HG02798 (cell line): Measurements from ENCODE around the gene ZNF200.

Experiments used
- ATAC-seq: cut with Tn5 transposase; IDR thresholded peaks from one replicate; pipeline ENCODE4 v1.9.1; 2021; ENCODE audit warnings: mild to moderate bottlenecking; ENCODE audit not compliant: unreplicated experiment, poor library complexity

ZNF200 gene

DNA sequence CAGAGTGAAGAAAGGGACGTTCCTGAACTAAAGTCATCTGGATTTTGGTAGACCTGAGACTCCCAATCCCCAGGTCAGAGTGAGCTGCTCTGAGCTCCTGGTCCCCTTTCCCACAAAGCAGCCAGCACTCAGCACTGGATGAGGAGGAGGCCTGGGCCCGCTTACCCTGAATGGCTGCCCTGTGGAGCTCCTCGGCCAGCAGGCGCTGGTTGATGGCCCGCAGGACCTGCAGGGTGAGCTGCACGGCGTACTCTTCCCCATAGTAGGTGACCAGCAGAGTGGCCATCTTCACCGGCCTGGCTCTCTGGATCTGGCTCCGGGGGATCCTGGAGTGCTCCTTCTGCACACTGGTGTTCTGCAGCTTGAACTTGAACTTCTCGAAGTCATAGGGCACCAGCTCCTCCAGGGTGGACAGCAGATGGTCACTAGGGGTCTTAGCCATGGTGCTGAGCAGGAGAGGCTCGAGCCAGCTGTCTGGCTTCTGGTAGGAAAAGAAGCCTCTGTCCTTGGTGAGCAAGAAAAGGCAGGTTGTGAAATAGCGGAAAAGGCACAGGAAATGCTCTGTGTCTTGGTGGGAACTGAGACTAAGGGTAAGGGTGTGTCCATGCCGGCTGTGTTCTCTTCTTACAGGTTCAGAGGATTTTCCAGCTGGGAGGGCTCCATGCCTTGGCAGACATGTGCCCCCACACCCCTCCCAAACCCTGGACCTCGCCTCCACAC lies 21.3 kb upstream of the ZNF200 start, which contains the start of gene MEFV:
TSS of gene MEFV (minus strand) at position 488 of the 720 bp plus-strand sequence. CDS start at position 442, 46 bp downstream.
- no peak for ATAC-seq

DNA sequence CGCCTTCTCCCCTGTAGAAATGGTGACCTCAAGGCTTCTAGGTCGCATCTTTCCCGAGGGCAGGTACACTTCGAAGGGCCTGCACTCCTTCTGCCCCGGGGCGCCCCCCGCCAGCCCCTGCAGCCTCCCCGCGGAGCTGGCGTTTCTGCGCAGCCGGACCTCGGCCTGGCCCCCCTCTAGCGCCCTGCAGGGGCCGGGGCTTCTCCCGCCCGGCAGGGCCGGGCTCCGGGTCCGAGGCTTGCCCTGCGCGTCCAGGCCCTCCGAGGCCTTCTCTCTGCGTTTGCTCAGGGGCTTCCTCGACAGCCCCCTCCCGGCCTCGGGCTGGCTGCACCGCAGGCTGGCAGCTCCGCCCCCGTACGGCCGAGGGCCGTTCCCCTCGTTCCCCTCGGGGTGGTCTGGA lies 19.4 kb upstream of the ZNF200 start:
- no peak for ATAC-seq

DNA sequence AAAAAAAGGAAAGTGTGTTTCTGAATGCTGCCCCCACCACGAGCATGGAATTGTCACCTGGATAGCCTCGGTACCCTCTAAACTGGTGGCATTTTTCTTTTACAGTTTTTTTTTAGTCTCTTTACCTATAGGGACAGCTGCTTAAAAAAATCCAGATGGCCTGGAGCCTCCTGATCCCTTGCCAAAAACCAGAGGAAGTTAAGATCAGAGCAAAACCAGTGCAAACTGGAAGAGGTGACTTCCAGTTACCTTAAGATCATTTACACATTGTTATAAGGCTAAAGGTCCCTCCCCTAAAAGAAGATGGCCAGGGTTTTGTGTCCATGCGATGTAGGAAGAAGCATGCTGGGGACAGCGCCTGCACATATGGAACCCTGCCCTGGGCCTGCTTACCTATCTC lies 18.0 kb upstream of the ZNF200 start:
- no peak for ATAC-seq

DNA sequence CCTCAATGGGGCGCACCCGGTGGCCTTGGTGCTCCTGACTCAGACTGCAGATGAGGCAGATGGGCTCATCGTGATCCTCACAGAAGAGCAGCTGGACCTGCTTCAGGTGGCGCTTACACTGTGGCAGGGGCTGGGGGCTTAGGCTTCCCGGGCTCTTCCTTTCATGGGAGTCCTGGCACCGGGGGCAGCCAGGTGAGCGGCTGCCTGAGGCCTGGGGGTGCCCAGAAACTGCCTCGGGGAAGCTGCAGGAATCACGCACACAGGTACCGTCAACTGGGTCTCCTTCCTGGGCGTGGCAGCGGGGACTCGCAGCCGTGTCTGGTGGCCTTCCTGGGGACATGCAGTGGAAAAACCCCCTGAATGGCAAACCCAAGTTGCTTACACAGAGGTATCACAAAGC lies 14.5 kb upstream of the ZNF200 start:
- no peak for ATAC-seq

DNA sequence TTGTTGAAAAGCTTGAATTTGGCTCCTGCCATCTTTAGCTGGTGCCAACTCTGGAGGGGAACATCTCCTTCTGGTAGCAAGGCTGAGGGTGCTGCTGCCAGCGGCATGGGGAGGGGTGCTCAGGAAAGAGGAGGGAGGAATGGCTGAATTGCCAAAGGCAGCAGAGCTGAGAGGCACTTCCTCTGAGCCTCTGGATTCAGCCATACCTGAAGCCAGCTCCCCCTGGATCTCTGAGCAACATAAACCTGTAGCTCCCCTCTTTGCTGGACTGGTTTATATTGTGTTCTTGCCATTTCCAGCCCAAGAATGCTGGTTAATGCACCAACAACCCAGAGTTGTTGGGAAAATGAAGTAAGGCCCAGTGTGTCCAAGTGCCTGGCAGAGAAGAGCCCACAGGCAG lies 14.1 kb upstream of the ZNF200 start:
- no peak for ATAC-seq

DNA sequence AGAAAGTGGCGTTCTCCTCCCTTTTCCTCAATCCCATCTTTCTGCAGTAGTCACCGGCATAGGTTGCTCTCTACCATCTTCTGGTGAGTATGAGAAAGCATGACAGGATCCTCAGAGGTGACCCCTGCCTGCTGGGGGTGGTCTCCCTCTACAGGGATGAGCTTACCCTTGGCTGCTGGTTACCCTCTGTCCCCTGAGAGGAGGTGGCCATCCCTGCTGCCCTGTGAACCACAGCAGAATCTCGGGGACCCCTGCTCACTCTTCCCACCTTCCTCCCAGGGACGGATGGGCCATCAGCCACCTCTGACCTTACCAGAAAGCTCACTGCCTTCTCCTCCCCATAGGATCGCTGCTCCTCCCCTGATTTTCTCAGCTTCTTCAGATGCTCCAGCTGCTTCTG lies 13.6 kb upstream of the ZNF200 start:
- ATAC-seq, result no peak

DNA sequence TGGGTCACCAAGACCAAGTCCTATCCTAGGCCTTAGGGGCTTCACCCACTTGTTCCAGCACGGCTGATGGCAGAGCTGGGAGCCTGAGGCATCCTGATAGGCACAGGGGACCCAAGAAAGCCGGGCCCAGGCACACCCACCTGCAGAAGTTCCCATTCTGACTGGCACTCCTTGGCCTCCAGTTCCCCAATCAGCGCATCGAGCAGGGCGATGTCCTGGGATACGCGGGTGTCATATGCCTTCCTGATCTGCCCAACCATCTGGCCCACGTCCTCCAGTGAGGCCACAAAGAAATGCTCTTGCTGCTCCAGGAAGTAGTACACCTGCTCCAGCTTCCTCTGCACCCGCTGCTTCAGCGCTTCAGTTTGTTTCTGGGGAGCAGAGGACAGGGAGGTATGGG lies 11.9 kb upstream of the ZNF200 start:
- no peak for ATAC-seq

DNA sequence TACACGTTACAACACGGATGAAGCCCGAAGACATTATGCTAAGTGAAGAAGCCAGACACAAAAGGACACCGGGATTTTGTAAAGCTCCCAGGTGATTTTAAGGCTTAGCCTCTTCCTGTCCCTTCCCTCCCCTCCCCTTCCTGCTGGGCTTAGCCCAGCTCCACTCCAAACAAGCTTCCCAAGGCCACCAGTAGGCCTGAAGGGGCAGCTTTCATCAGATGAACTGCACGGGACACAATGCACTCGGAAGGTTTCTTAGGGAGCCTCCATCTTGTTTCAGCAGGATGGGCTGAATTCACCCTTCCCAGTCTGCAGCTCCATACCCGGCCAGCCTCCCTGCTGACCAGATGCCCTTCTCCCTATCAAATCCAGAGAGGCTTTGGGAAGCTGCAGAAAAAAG lies 11.0 kb upstream of the ZNF200 start:
- ATAC-seq, result no peak

DNA sequence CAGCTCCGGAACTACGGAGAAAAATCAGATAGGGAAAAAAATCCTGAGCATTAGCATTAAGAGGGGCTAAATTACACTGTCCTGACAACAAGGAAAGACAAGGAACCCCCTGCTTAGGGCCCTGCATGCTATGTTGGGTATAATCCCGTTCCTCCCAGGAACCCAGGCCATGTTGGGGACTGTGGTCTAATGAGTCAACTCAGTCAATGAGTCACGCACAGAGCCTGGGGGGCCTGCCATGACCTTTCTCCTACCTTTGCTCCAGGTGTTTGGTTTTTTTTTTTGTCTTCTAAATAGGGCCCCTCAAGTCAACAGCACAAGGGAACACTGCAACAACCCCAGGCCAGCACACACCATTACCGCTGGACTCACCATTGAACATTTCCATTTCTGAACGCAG lies 8.9 kb upstream of the ZNF200 start:
- ATAC-seq, result no peak

DNA sequence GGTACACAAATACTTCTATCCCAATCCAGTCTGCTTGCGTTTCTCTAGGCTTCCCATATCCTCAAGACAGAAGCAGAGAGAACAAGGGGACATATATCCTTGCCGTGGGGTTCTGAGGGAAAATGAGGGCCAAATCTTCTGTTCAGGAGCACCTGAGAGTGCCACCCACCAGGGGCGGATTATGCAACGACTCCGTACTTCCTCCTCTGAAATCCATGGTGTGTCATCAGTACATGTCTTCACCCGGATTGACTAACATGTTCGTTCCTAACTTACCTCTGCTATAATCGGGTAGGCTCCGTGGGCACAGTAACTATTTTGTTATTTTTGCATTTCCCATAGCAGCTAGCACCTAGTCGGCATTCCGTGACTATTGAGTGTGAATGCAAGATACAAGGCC lies 7.8 kb upstream of the ZNF200 start:
- no peak for ATAC-seq

DNA sequence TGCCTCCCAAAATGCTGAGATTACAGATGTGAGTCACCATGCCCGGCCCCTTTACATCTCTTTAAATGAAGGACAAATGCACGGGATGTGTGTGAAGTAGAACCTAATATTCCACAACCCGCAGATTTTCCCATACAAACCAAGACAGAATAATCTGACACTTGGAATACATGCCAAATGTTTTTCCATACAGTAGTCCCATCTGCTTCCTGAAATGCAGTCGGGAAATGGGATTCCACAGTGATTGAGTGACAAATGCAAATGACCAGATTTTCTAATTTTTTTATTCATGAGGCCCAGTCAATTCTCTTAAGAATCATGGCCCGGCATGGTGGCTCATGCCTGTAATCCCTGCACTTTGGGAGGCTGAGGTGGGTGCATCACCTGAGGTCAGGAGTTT lies 6.8 kb upstream of the ZNF200 start:
- no peak for ATAC-seq

DNA sequence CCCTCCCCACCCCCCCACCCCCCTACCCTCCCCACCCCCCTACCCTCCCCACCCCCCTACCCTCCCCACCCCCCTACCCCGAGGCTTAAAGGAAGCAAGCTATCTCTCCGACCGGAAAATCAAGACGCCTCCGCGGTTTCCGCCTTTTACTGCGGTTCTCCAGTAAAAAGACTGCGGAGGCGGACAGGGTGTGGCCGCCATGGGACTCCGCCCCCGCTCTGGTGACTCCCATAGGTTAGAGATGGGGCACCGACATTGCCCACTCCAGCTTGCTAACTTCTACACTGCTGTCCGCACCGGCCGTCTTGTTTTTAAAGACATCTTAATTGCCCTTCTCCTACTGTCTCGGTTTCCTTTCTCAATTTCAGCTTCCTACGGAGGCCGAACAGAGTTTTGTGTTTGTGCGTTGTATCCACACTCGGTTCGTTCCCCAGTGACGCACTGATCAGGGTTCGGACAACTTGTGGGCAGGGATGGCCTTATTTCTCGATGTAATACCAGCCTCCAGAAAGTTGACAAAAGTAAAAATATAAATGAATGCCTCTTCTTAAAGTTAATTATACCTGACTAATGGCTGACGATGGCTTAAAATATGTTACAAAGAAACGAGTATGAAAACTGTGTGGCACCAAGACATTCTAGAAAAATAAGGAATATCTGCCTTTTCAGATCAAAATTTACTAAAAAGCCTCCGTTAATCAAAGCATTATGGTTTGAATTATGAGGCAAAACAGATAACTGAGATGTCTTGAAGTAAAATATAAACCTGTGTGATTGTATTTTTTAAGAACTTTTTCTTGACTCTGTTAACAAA lies 1.1 kb upstream of the ZNF200 start:
- no peak for ATAC-seq

DNA sequence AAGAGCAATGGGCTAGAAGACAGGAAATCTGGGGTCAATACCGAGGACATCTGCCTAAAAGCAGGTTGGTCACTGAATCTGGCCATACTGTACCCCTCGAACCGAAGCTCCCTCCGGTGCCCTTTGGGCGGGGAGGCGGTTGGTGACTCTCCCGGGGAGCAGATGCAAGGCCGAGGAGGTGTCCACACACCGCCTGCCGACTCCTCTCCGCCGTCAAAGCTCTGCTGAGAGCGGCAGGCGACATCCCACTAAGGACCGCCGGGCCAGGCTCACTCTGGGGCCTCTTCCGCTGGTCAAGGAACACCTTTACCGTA lies 458 bp downstream of the ZNF200 start:
- no peak for ATAC-seq

DNA sequence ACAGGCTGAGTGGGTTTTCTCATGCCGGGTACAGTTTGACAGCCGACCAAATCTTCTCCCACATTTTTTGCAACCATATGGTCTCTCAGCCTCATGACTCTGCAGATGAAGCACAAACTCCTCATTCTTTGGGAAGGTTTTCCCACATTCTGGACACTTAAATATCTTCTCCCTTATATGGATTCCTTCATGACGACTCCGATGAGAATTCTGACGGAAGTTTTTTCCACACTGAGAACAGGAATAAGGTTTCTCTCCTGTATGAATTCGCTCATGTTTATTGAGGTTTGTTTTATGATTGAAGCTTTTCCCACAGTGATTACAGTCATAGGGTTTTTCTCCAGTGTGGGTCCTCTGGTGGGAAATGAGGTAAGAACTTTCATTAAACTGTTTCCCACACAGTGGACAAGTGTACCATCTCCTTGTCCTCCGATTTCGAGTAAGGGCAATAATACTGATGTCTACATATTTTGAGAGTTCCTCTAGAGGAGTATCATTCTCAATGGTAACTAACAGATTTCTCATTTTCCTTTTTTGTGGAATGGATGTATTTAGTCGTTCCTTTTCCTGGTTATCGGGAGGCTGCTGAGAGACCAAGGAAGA lies 10.9 kb downstream of the ZNF200 start:
- no peak for ATAC-seq

DNA sequence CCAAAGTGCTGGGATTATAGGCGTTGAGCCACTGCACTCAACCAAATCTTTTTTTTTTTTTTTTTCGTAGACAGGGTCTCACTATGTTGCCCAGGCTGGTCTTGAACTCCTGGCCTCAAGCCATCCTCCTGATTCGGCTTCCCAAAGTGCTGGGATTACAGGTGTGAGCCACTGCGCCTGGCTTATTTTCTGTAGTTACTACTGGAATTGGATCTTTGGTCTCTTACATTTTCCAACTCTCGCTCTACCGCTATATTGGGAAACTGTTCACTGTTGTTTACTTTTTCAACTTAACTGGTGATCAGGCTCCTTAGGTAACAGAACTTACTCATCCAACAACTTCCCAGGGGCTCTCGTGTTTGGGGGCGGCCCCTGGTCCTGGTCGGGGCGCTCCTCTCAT lies 14.1 kb downstream of the ZNF200 start:
- no peak for ATAC-seq

DNA sequence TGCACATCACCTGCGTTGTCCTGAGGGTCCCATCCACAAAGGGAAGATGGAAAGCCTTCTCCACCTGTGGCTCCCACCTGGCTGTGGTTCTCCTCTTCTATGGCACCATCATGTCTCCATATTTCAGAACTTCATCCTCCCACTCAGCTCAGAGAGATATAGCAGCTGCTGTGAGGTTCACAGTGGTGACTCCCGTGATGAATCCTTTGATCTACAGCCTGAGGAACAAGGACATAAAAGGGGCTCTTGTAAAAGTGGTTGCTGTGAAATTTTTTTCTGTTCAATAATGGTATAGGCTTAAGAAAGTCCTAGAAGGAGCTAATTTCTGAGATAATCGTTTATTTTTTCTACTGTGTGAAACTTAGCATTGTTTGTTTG lies 18.7 kb downstream of the ZNF200 start:
- no peak for ATAC-seq

DNA sequence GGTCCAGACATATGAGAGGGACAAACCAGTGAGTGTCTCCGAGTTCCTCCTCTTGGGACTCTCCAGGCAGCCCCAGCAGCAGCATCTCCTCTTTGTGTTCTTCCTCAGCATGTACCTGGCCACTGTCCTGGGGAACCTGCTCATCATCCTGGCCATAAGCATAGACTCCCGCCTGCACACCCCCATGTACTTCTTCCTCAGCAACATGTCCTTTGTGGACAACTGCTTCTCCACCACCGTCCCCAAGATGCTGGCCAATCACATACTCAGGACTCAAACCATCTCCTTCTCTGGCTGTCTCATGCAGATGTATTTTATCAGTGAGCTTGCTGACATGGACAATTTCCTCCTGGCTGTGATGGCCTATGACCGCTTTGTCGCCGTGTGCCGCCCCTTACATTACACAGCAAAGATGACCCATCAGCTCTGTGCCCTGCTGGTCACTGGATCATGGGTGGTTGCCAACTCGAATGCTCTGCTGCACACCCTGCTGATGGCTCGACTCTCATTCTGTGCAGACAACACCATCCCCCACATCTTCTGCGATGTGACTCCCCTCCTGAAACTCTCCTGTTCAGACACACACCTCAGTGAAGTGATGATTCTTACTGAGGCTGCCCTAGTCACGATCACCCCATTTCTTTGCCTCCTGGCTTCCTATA lies 19.2 kb downstream of the ZNF200 start:
- ATAC-seq, result no peak

DNA sequence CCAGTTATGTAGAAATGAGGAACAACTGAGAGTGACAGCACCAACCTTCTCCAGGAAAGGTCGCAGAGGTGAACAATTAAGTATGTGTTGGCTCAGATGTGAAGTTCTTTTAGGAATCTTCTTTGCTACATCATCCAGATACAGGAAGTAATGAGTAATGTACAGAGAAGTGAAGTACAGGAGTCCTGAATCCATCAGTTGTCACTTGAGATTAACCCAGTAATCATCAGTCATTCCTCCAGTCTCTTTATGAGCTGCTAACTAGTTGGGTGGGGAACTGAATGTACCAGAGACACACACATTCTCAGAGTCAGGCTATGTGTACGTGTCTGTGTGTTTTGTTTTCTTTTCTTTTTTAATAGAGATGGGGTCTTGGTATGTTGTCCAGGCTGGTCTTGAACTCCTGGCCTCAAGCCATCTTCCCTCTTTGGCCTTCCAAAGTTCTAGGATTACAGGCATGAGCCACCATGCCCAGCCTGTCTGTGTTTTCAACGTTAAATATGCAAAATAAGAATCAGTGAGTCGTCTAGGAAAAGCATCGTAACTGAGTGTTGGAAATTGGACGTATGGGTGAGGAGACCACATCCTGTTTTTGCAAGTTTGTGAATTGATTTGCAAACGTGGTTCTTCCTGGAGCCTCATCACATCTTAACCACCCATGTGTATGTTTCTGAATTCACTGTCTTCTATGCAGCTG lies 19.9 kb downstream of the ZNF200 start:
- no peak for ATAC-seq

DNA sequence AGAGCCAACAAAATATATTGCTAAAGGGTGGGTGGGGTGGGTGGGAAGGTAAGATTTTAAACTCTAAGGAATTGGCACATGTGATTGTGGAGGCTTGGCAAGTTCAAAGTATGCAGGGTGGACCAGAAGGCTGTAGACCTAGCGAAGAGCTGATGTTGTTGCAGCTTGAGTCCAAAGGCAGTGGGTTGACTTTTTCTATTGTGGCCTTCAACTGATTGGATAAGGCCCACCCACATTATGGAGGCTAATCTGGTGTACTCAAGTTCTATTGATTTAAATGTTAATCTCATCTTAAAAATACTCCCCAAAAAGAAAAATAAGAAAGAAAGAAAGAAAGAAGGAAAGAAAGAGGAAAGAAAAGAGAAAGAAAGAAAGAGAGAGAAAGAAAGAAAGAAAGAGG lies 22.4 kb downstream of the ZNF200 start:
- ATAC-seq, result no peak

DNA sequence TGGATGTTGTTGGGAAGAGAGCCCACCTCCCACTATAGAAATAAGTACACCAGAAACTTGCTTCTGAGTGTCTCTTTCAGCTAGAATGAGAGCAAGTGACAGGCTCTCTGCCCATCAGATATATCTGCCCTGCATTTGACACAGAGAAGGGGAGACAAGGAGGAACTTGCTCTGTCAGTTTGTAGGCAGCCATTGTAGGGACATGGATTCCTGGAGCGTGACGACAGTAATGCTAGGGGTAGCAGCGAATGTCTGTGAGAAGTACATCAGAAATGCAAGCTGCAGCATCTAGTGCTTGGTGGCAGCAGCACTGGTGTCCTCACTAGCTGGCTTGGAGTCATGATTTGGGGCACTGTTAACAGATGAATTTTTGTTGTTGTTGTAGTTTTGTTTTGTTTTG lies 23.0 kb downstream of the ZNF200 start:
- ATAC-seq, result no peak
